Fibroblast of the aortic adventitia (primary cell): ENCODE results near the gene RASSF4. TPM values are rescaled to one million over a fixed set of nuclear protein-coding genes. Genes with fewer than 3 reads are reported as not detected.

ENCODE experiments used
- DNase-seq: peaks from one replicate; pipeline ENCODE4 v3.0.0-alpha.2; 2010; ENCODE audit warnings: low read depth
- H3K4me3 ChIP-seq: 2 replicates; pipeline ENCODE4 v1.5.1; 2011; ENCODE audit warnings: low read depth, mild to moderate bottlenecking, control low read depth, low read length, moderate library complexity
- CTCF ChIP-seq: IDR thresholded peaks from 2 replicates; pipeline ENCODE4 v1.5.1; 2011; ENCODE audit warnings: mild to moderate bottlenecking, low read length, control low read depth, inconsistent platforms; ENCODE audit not compliant: insufficient read depth
- total RNA-seq: library from RNA; depleted of rRNA; stranded (reverse); fragments of >200 nt; gene quantifications from 2 replicates; pipeline ENCODE4 v1.2.3, GENCODE V29; 2012; ENCODE audit warnings: low replicate concordance

Gene RASSF4
- total RNA-seq, 1 donor = 3.8 TPM

- no peak for TF ChIP-seq CTCF
- DNase-seq = no peak
Measured at GRCh38 chr10:44994752-44995530, 35.3 kb downstream of the RASSF4 start.

GRCh38 chr10:44995581-44995913 lies 35.9 kb downstream of the RASSF4 start:
- no peak for TF ChIP-seq CTCF
- DNase-seq = no peak
- H3K4me3 ChIP-seq = no peak overlapping the region

More at GRCh38 chr10:44994752-44995530, 35.3 kb downstream of the RASSF4 start:
- no peak overlapping the region for H3K4me3 ChIP-seq

- no peak for TF ChIP-seq CTCF
- peak; percentile 91 for DNase-seq
- H3K4me3 ChIP-seq = no peak overlapping the region
Measured at GRCh38 chr10:44995914-44996669, 36.5 kb downstream of the RASSF4 start.

GRCh38 chr10:44997105-44997748 lies 37.6 kb downstream of the RASSF4 start:
- no peak for DNase-seq
- H3K4me3 ChIP-seq = no peak overlapping the region
- no peak for TF ChIP-seq CTCF

GRCh38 chr10:44998146-44998631 lies 38.6 kb downstream of the RASSF4 start:
- DNase-seq = peak; percentile 96
- TF ChIP-seq CTCF = no peak
- no peak overlapping the region for H3K4me3 ChIP-seq

GRCh38 chr10:45000138-45000751 lies 40.6 kb downstream of the RASSF4 start:
- TF ChIP-seq CTCF = no peak
- DNase-seq = peak; percentile 95
- H3K4me3 ChIP-seq = peak overlapping the region; percentile 68
